H1 (cell line): ENCODE data around the gene TMEM181. TPM values are rescaled to one million over a fixed set of nuclear protein-coding genes. Genes with fewer than 3 reads are reported as not detected.

Source experiments
- SIX5 ChIP-seq: IDR thresholded peaks from 2 replicates; pipeline ENCODE4 v1.6.1; 2011; ENCODE audit warnings: mild to moderate bottlenecking, low read depth, low read length
- polyA plus RNA-seq, 7 experiments: library from polyadenylated mRNA; depleted of rRNA in 3 of 7; stranded (reverse) in 5 of 7; unstranded in 2 of 7; fragments of >200 nt in 5 of 7; fragments of 200-250 nt in 2 of 7; gene quantifications; 1 replicate in 5 of 7; 2 replicates in 1 of 7; 4 replicates in 1 of 7; pipeline versions ENCODE4 v1.2.1 to v1.2.3, GENCODE V29; 2011 to 2013; ENCODE audit warnings: missing spikeins in 2 of 7, mixed read lengths in 2 of 7
- total RNA-seq: library from RNA; stranded (reverse); fragmentation: NEBNext Ultra II Directional; extraction: Animal tissue kit (Norgen Biotek cat#: 25700); gene quantifications from 2 replicates; pipeline ENCODE4 v1.2.1, GENCODE V29; 2021

TMEM181 gene
- total and polyA plus RNA-seq, 2 of the 8 experiments (the other 6 are each of a cell fraction or from before 2014, with no cell fraction given): 8.6 to 19.0 TPM

GRCh38 chr6:158627940-158628211, 68.0 kb downstream of the TMEM181 start (continued):
- TF ChIP-seq SIX5: no peak
